ENCODE measurements around the gene ADAM33. TPM values are rescaled to one million over a fixed set of nuclear protein-coding genes. Genes with fewer than 3 reads are reported as not detected.

ADAM33 gene
- total RNA-seq, 1 experiment from 2014 or later, result not detected

- Histone ChIP-seq H3K27me3 (ENCODE audit: insufficient read depth, low read length) (no peaks in the 10 kb centered on the region), H2AFZ (ENCODE audit: low read depth, low read length, poor library complexity, severe bottlenecking) (no peak overlapping the region), H3K9me2 (ENCODE audit: insufficient read depth) (no peaks in the 10 kb centered on the region), H3K27ac (ENCODE audit: low read depth, low read length) (no peak overlapping the region), H3K79me2 (ENCODE audit: insufficient read depth, low read length) (no peaks in the 10 kb centered on the region), H3K4me1 (ENCODE audit: control insufficient read depth in 1 of 2, insufficient read depth in 2 of 2, low read length in 2 of 2) (peaks cover 0 to 12% of the 10 kb centered on the region in 2 experiments; a peak in 3 of 4 replicates), H4K20me1 (ENCODE audit: insufficient read depth) (no peaks in the 10 kb centered on the region), H3K36me3 (ENCODE audit: control insufficient read depth in 1 of 2, insufficient read depth in 2 of 2, low read length in 2 of 2) (no peaks in the 10 kb centered on the region), H3K4me2 (ENCODE audit: low read length) (no peak overlapping the region), H3K9me3 (ENCODE audit: control insufficient read depth in 1 of 2, insufficient read depth in 1 of 2, low read depth in 1 of 2, low read length in 2 of 2) (no peaks in the 10 kb centered on the region), H3K9ac (ENCODE audit: low read length) (no peak overlapping the region), H3K4me3 (replicated peaks in 1 of 2; ENCODE audit: low read depth in 1 of 2, low read length in 2 of 2) (no peak overlapping the region)
- ATAC-seq, result no peak
- ChIA-PET CTCF (no interaction called here), POLR2A (no interaction called here), RAD21 (ENCODE audit: low non-redundant PET in 1 of 2, low total read pairs in 2 of 2, uncharacterized antibody in 2 of 2, unreplicated experiment in 2 of 2) (no interaction called here)
- TF ChIP-seq MAX (IDR thresholded peaks at IDR 0.05), result no peak
- TF ChIP-seq, protein P1, sequence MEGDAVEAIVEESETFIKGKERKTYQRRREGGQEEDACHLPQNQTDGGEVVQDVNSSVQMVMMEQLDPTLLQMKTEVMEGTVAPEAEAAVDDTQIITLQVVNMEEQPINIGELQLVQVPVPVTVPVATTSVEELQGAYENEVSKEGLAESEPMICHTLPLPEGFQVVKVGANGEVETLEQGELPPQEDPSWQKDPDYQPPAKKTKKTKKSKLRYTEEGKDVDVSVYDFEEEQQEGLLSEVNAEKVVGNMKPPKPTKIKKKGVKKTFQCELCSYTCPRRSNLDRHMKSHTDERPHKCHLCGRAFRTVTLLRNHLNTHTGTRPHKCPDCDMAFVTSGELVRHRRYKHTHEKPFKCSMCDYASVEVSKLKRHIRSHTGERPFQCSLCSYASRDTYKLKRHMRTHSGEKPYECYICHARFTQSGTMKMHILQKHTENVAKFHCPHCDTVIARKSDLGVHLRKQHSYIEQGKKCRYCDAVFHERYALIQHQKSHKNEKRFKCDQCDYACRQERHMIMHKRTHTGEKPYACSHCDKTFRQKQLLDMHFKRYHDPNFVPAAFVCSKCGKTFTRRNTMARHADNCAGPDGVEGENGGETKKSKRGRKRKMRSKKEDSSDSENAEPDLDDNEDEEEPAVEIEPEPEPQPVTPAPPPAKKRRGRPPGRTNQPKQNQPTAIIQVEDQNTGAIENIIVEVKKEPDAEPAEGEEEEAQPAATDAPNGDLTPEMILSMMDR (IDR thresholded peaks at IDR 0.05 in 2 of 3, conservative IDR thresholded peaks at IDR 0.05 in 1 of 3; ENCODE audit: borderline replicate concordance in 1 of 3, insufficient read depth in 1 of 3, low read depth in 2 of 3, low read length in 2 of 3), result no peak
- TF ChIP-seq SP1 (IDR thresholded peaks at IDR 0.05; ENCODE audit: low read depth), result no peak
- no peak for TF ChIP-seq RAD21 (IDR thresholded peaks at IDR 0.05; ENCODE audit: low read depth)
- no peak for TF ChIP-seq TCF7L2 (IDR thresholded peaks at IDR 0.05; ENCODE audit: borderline replicate concordance, extremely low read depth, insufficient read depth, insufficient read length)
- intact Hi-C loops (cut with micrococcal nuclease), result no loop called here
- BruUV-seq (replicated peaks), result no TSS peak
- no peak for DNase-seq (ENCODE audit: low read depth, low spot score)
These were observed 24.3 kb upstream of the ADAM33 start for GRCh38 chr20:3705970-3706739.

DNA sequence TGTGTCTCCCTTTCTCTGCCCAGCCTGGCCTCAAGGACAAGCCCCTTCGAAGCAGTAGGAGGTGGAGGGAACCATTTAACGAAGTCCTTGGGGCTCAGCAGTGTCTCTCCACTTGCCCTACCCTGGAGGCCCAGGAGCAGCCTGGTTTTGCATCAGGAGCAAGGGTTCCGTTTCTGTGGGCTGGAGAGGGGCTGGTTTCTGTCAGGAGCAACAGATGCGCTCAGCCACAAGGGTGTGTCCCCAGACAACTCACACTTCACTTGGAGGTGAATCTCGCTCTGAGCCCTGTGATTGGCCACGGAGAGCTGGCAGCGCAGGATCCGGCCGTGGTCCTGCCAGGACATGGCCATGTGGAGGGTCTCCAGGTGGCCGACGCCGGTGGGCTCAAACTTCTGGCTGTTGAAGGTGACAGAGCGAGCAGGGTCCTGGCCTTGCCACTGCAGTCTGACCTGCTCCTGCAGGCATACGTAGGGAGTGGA lies 23.7 kb upstream of the ADAM33 start:
- Histone ChIP-seq H3K36me3 (ENCODE audit: control insufficient read depth in 1 of 2, insufficient read depth in 2 of 2, low read length in 2 of 2) (no peaks in the 10 kb centered on the region), H2AFZ (ENCODE audit: low read depth, low read length, poor library complexity, severe bottlenecking) (no peak overlapping the region), H3K4me3 (replicated peaks in 1 of 2; ENCODE audit: low read depth in 1 of 2, low read length in 2 of 2) (no peak overlapping the region), H3K9me2 (ENCODE audit: insufficient read depth) (no peaks in the 10 kb centered on the region), H3K79me2 (ENCODE audit: insufficient read depth, low read length) (no peaks in the 10 kb centered on the region), H3K27me3 (ENCODE audit: insufficient read depth, low read length) (no peaks in the 10 kb centered on the region), H3K4me1 (ENCODE audit: control insufficient read depth in 1 of 2, insufficient read depth in 2 of 2, low read length in 2 of 2) (peaks cover 0 to 10% of the 10 kb centered on the region in 2 experiments; a peak in 3 of 4 replicates), H4K20me1 (ENCODE audit: insufficient read depth) (no peaks in the 10 kb centered on the region), H3K4me2 (ENCODE audit: low read length) (no peak overlapping the region), H3K9ac (ENCODE audit: low read length) (no peak overlapping the region), H3K27ac (ENCODE audit: low read depth, low read length) (no peak overlapping the region), H3K9me3 (ENCODE audit: control insufficient read depth in 1 of 2, insufficient read depth in 1 of 2, low read depth in 1 of 2, low read length in 2 of 2) (no peaks in the 10 kb centered on the region)
- POLR2A ChIA-PET, result no interaction called here
- BruUV-seq (replicated peaks), result no TSS peak
- intact Hi-C loops (cut with micrococcal nuclease), result no loop called here
- CTCF ChIA-PET, result no interaction called here
- DNase-seq (ENCODE audit: low read depth, low spot score) (no peak), ATAC-seq (no peak)
- RAD21 ChIA-PET (ENCODE audit: low non-redundant PET in 1 of 2, low total read pairs in 2 of 2, uncharacterized antibody in 2 of 2, unreplicated experiment in 2 of 2), result no interaction called here
- TF ChIP-seq EZH2 (IDR thresholded peaks at IDR 0.05), result no peak
- TF ChIP-seq YY1 (IDR thresholded peaks at IDR 0.05; ENCODE audit: extremely low read depth, insufficient replicate concordance, low read depth, low read length), result no peak
- TF ChIP-seq, protein P2, sequence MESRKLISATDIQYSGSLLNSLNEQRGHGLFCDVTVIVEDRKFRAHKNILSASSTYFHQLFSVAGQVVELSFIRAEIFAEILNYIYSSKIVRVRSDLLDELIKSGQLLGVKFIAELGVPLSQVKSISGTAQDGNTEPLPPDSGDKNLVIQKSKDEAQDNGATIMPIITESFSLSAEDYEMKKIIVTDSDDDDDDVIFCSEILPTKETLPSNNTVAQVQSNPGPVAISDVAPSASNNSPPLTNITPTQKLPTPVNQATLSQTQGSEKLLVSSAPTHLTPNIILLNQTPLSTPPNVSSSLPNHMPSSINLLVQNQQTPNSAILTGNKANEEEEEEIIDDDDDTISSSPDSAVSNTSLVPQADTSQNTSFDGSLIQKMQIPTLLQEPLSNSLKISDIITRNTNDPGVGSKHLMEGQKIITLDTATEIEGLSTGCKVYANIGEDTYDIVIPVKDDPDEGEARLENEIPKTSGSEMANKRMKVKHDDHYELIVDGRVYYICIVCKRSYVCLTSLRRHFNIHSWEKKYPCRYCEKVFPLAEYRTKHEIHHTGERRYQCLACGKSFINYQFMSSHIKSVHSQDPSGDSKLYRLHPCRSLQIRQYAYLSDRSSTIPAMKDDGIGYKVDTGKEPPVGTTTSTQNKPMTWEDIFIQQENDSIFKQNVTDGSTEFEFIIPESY (IDR thresholded peaks at IDR 0.05; ENCODE audit: extremely low read depth, insufficient replicate concordance, low read length), result no peak
- TF ChIP-seq, protein P1 (IDR thresholded peaks at IDR 0.05 in 2 of 3, conservative IDR thresholded peaks at IDR 0.05 in 1 of 3; ENCODE audit: borderline replicate concordance in 1 of 3, insufficient read depth in 1 of 3, low read depth in 2 of 3, low read length in 2 of 3), result no peak
- no peak for TF ChIP-seq SIN3A (IDR thresholded peaks at IDR 0.05; ENCODE audit: low read depth)
- no peak for TF ChIP-seq ZNF274 (IDR thresholded peaks at IDR 0.05; ENCODE audit: low read depth, low read length)
- TF ChIP-seq POLR2A (IDR thresholded peaks at IDR 0.05; ENCODE audit: borderline replicate concordance, extremely low read depth, insufficient read depth, insufficient read length), result no peak

Measured in HCT116 (cell line).